K562 (cell line): ENCODE data around the gene GNAZ. TPM values are rescaled to one million over a fixed set of nuclear protein-coding genes. Genes with fewer than 3 reads are reported as not detected.
A peak's percentile ranks its signal among the peaks of the same experiment; 100 is the strongest.

Experiments
- ADNP ChIP-seq: fragments of 200-800 bp; sonication (Bioruptor generic); IDR thresholded peaks from 2 replicates; pipeline ENCODE4 v1.6.1; 2016; ENCODE audit warnings: missing genetic modification characterization, missing compliant biosample characterization
- BDP1 ChIP-seq: IDR thresholded peaks from 3 replicates; pipeline ENCODE4 v1.6.1; 2011; ENCODE audit not compliant: insufficient read length, insufficient read depth
- BRCA1 ChIP-seq, 2 experiments: fragments of 450-650 bp in 1 of 2; sonication (generic) in 1 of 2; formaldehyde crosslinking in 1 of 2; IDR thresholded peaks; 2 replicates each; pipeline versions ENCODE4 v1.5.0 to v1.6.1; 2017 to 2020; ENCODE audit warnings: mild to moderate bottlenecking in 1 of 2, missing genetic modification reagents in 1 of 2
- CHCHD3 ChIP-seq: fragments of 250-450 bp; sonication (Bioruptor Pico); IDR thresholded peaks from 2 replicates; pipeline ENCODE4 v2.1.2; 2022; ENCODE audit warnings: mild to moderate bottlenecking
- COPS2 ChIP-seq: fragments of 450-650 bp; conservative IDR thresholded peaks from 2 replicates; pipeline ENCODE4 v1.6.1; 2016; ENCODE audit warnings: mild to moderate bottlenecking, moderate library complexity
- CXXC5 ChIP-seq: fragments of 250-450 bp; sonication (Bioruptor Pico); IDR thresholded peaks from 2 replicates; pipeline ENCODE4 v1.8.0; 2022; ENCODE audit warnings: inconsistent platforms, mild to moderate bottlenecking, moderate library complexity
- HMG20B ChIP-seq: fragments of 250-450 bp; sonication (Bioruptor Pico); IDR thresholded peaks from 2 replicates; pipeline ENCODE4 v1.5.0; 2021; ENCODE audit warnings: mild to moderate bottlenecking
- HNRNPUL1 ChIP-seq: fragments of 200-400 bp; formaldehyde crosslinking; IDR thresholded peaks from 2 replicates; pipeline ENCODE4 v1.6.1; 2017; ENCODE audit warnings: low read length
- MTA2 ChIP-seq: fragments of 450-650 bp; IDR thresholded peaks from 2 replicates; pipeline ENCODE4 v1.6.1; 2016; ENCODE audit warnings: low read depth
- NR3C1 ChIP-seq: sonication (generic); formaldehyde crosslinking; IDR thresholded peaks from 2 replicates; pipeline ENCODE4 v1.8.1; 2022; ENCODE audit warnings: missing genetic modification reagents
- PHF21A ChIP-seq: fragments of 450-650 bp; IDR thresholded peaks from 2 replicates; pipeline ENCODE4 v1.6.1; 2017; ENCODE audit warnings: low read depth, borderline replicate concordance
- POLR3G ChIP-seq: IDR thresholded peaks from 2 replicates; pipeline ENCODE4 v1.6.1; 2011; ENCODE audit not compliant: insufficient read length, insufficient replicate concordance; ENCODE audit errors: extremely low read depth
- RBFOX2 ChIP-seq: fragments of 200-400 bp; formaldehyde crosslinking; IDR thresholded peaks from 2 replicates; pipeline ENCODE4 v1.6.1; 2017; ENCODE audit warnings: low read depth, mild to moderate bottlenecking, low read length, moderate library complexity
- RBM34 ChIP-seq: fragments of 200-400 bp; formaldehyde crosslinking; IDR thresholded peaks from 2 replicates; pipeline ENCODE4 v1.6.1; 2018; ENCODE audit warnings: low read length, borderline replicate concordance; ENCODE audit not compliant: insufficient read depth
- SMC3 ChIP-seq: conservative IDR thresholded peaks from 2 replicates; pipeline ENCODE4 v1.6.1; 2011; ENCODE audit warnings: low read depth, low read length, improper control_type of control experiment; ENCODE audit not compliant: insufficient read depth
- SP1 ChIP-seq: sonication (generic); formaldehyde crosslinking; IDR thresholded peaks from 2 replicates; pipeline ENCODE4 v1.8.1; 2022; ENCODE audit warnings: mild to moderate bottlenecking, missing genetic modification reagents
- SREBF2 ChIP-seq: sonication (generic); formaldehyde crosslinking; IDR thresholded peaks from 2 replicates; pipeline ENCODE4 v1.4.0; 2020; ENCODE audit warnings: mild to moderate bottlenecking, missing genetic modification reagents
- THRB ChIP-seq: fragments of 450-650 bp; formaldehyde crosslinking; conservative IDR thresholded peaks from 2 replicates; pipeline ENCODE4 v1.4.0; 2022; ENCODE audit warnings: mild to moderate bottlenecking, missing genetic modification characterization
- YBX1 ChIP-seq: fragments of 450-650 bp; IDR thresholded peaks from 2 replicates; pipeline ENCODE4 v1.7.1; 2016; ENCODE audit warnings: mild to moderate bottlenecking
- ZKSCAN1 ChIP-seq: fragments of 150-350 bp; IDR thresholded peaks from 2 replicates; pipeline ENCODE4 v1.6.1; 2016; ENCODE audit warnings: low read depth, low read length
- ZNF695 ChIP-seq: fragments of 450-650 bp; formaldehyde crosslinking; IDR thresholded peaks from 2 replicates; pipeline ENCODE4 v1.4.0; 2020; ENCODE audit warnings: mild to moderate bottlenecking, moderate library complexity
- ZNF699 ChIP-seq: fragments of 250-450 bp; sonication (Bioruptor Pico); IDR thresholded peaks from 2 replicates; pipeline ENCODE4 v1.8.0; 2021; ENCODE audit warnings: mild to moderate bottlenecking, moderate library complexity; ENCODE audit not compliant: insufficient replicate concordance
- ZNF740 ChIP-seq, 3 experiments: fragments of 200-800 bp in 1 of 3; sonication (Bioruptor generic) in 1 of 3; sonication (generic) in 1 of 3; formaldehyde crosslinking in 1 of 3; IDR thresholded peaks; 2 replicates each; pipeline versions ENCODE4 v1.6.1 to v1.8.0; 2016 to 2022; ENCODE audit warnings: mild to moderate bottlenecking in 2 of 3, missing compliant biosample characterization in 2 of 3, missing genetic modification characterization in 2 of 3, missing genetic modification reagents in 1 of 3
- ZSCAN32 ChIP-seq: fragments of 450-650 bp; formaldehyde crosslinking; IDR thresholded peaks from 2 replicates; pipeline ENCODE4 v1.4.0; 2020; ENCODE audit warnings: mild to moderate bottlenecking, moderate library complexity
- polyA plus RNA-seq, 8 experiments: library from polyadenylated mRNA; depleted of rRNA in 4 of 8; stranded (reverse) in 5 of 8; unstranded in 3 of 8; fragments of >200 nt; fragmentation: Nextera tagmentation in 2 of 8; fragmentation: Illumina TruSeq in 1 of 8; extraction: Ambion mirVana in 2 of 8; extraction: Trizol in 1 of 8; gene quantifications; 2 replicates each; pipeline versions ENCODE4 v1.2.1 to v1.2.3, GENCODE V29; 2011 to 2014; ENCODE audit warnings: inconsistent platforms in 1 of 8, missing spikeins in 1 of 8
- total RNA-seq, 7 experiments: library from RNA; depleted of rRNA in 6 of 7; stranded (reverse); fragments of >200 nt in 6 of 7; fragmentation: Illumina TruSeq in 2 of 7; extraction: Trizol in 2 of 7; gene quantifications; 2 replicates each; pipeline versions ENCODE4 v1.2.1 to v1.2.3, GENCODE V29; 2011 to 2021; ENCODE audit warnings: low replicate concordance in 1 of 7
- TF ChIP-seq, protein P1 (sequence below): fragments of 250-450 bp; sonication (Bioruptor Pico); IDR thresholded peaks from 2 replicates; pipeline ENCODE4 v1.9.0; 2021; ENCODE audit warnings: mild to moderate bottlenecking, inconsistent platforms

Gene GNAZ
- total and polyA plus RNA-seq, 9 of the 15 experiments (the other 6 are each of a cell fraction or from before 2014, with no cell fraction given), result 0.04 to 0.22 (median 0.13) TPM; not detected in 3

GRCh38 chr22:23094695-23095681 is 24.7 kb downstream of the GNAZ start (continued):
- no peak for TF ChIP-seq ADNP (tag)
- TF ChIP-seq, protein P1, sequence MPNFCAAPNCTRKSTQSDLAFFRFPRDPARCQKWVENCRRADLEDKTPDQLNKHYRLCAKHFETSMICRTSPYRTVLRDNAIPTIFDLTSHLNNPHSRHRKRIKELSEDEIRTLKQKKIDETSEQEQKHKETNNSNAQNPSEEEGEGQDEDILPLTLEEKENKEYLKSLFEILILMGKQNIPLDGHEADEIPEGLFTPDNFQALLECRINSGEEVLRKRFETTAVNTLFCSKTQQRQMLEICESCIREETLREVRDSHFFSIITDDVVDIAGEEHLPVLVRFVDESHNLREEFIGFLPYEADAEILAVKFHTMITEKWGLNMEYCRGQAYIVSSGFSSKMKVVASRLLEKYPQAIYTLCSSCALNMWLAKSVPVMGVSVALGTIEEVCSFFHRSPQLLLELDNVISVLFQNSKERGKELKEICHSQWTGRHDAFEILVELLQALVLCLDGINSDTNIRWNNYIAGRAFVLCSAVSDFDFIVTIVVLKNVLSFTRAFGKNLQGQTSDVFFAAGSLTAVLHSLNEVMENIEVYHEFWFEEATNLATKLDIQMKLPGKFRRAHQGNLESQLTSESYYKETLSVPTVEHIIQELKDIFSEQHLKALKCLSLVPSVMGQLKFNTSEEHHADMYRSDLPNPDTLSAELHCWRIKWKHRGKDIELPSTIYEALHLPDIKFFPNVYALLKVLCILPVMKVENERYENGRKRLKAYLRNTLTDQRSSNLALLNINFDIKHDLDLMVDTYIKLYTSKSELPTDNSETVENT, result peak; percentile 81
- TF ChIP-seq SP1 (CRISPR knock-in tag), result no peak
- TF ChIP-seq CHCHD3 (CRISPR knock-in tag), result peak; percentile 64; the same call in 1 of the 2 replicates
- no peak for TF ChIP-seq POLR3G
- no peak for TF ChIP-seq HNRNPUL1
- TF ChIP-seq NR3C1 (CRISPR knock-in tag), result no peak
- no peak for TF ChIP-seq MTA2
- no peak for TF ChIP-seq RBFOX2
- no peak for TF ChIP-seq ZNF695 (CRISPR knock-in tag)
- TF ChIP-seq COPS2, result no peak
- no peak for TF ChIP-seq THRB (CRISPR knock-in tag)
- TF ChIP-seq SMC3, result 0 out of 2 replicates have a peak, but pooled peaks have one; percentile 17
- no peak for TF ChIP-seq PHF21A
- no peak for TF ChIP-seq ZNF740 (CRISPR knock-in tag; IDR thresholded peaks at IDR 0.05)
- TF ChIP-seq ZNF740 (tag; IDR thresholded peaks at IDR 0.05), result no peak
- TF ChIP-seq CXXC5 (CRISPR knock-in tag), result no peak
- TF ChIP-seq RBM34, result no peak
- TF ChIP-seq ZSCAN32 (CRISPR knock-in tag), result no peak
- no peak for TF ChIP-seq ZNF699
- no peak for TF ChIP-seq HMG20B (CRISPR knock-in tag)
- TF ChIP-seq BDP1, result no peak
- no peak for TF ChIP-seq YBX1
- no peak for TF ChIP-seq ZKSCAN1
- no peak for TF ChIP-seq SREBF2 (CRISPR knock-in tag)
- no peak for TF ChIP-seq BRCA1 (IDR thresholded peaks at IDR 0.05)
- TF ChIP-seq BRCA1 (CRISPR knock-in tag; IDR thresholded peaks at IDR 0.05), result no peak
